Cortex of kidney (tissue), 1 donor: ENCODE measurements around the gene PILRB.
"Not testable (repeated sequence)": the region's sequence is repeated elsewhere in the genome, so short reads cannot be mapped to it uniquely, and the experiment has no call there.

Source experiments
- DNase-seq: peaks from one replicate; lab custom pipeline; 2025; lab: John Stamatoyannopoulos, UW

Gene PILRB

GRCh38 chr7:100356416-100357068 lies 1.4 kb upstream of the PILRB start:
- no peak for DNase-seq

GRCh38 chr7:100357131-100357561 lies 771 bp upstream of the PILRB start:
- DNase-seq: no peak

GRCh38 chr7:100358857-100359212 lies 918 bp downstream of the PILRB start:
- no peak for DNase-seq

GRCh38 chr7:100360135-100360854 lies 2.4 kb downstream of the PILRB start:
- no peak for DNase-seq

GRCh38 chr7:100363098-100363497 lies 5.2 kb downstream of the PILRB start:
- no peak for DNase-seq

- DNase-seq: not testable (repeated sequence)
These were observed 5.9 kb downstream of the PILRB start for GRCh38 chr7:100363797-100364196.

GRCh38 chr7:100364480-100364879 lies 6.6 kb downstream of the PILRB start:
- no peak for DNase-seq

- not testable (repeated sequence) for DNase-seq
These were observed 8.1 kb downstream of the PILRB start for GRCh38 chr7:100365998-100366367.

- DNase-seq: no peak
These were observed 8.7 kb downstream of the PILRB start for GRCh38 chr7:100366411-100367250.

GRCh38 chr7:100367251-100367620 lies 9.3 kb downstream of the PILRB start:
- DNase-seq: no peak

GRCh38 chr7:100367676-100368613 lies 10.0 kb downstream of the PILRB start:
- no peak for DNase-seq

GRCh38 chr7:100369105-100369504 lies 11.2 kb downstream of the PILRB start:
- DNase-seq: no peak

GRCh38 chr7:100370303-100370702 lies 12.4 kb downstream of the PILRB start:
- no peak for DNase-seq

GRCh38 chr7:100370746-100371145 lies 12.8 kb downstream of the PILRB start:
- DNase-seq: no peak

GRCh38 chr7:100371561-100372171 lies 13.7 kb downstream of the PILRB start:
- DNase-seq: no peak

- DNase-seq: no peak
These were observed 14.3 kb downstream of the PILRB start for GRCh38 chr7:100372256-100372655.

- no peak for DNase-seq
These were observed 14.8 kb downstream of the PILRB start for GRCh38 chr7:100372694-100373093.

GRCh38 chr7:100373261-100373831 lies 15.4 kb downstream of the PILRB start, which contains the start of gene PILRA:
PILRA (plus strand) TSS chr7:100373487; CDS start chr7:100373657, 170 bp downstream.
- no peak for DNase-seq

- DNase-seq: not testable (repeated sequence)
These were observed 16.1 kb downstream of the PILRB start for GRCh38 chr7:100373870-100374598.

GRCh38 chr7:100374601-100375000 lies 16.7 kb downstream of the PILRB start:
- no peak for DNase-seq
